Measurements from ENCODE around the gene PROX1.
"Not testable (repeated sequence)": the region's sequence is repeated elsewhere in the genome, so short reads cannot be mapped to it uniquely, and the experiment has no call there.

The PROX1 gene

GRCh38 chr1:214078950-214079349, 91.2 kb downstream of the PROX1 start:
- Mint-ChIP-seq H3K4me3 (no peak overlapping the region), H3K36me3 (ENCODE audit: low read depth) (no peaks in the 10 kb centered on the region), H3K27ac (no peak overlapping the region), H3K27me3 (ENCODE audit: low read depth, poor library complexity) (no peaks in the 10 kb centered on the region), H3K4me1 (peaks cover 75% of the 10 kb centered on the region), H3K9me3 (peaks cover 10% of the 10 kb centered on the region)
- no peak for DNase-seq
- no peak for TF ChIP-seq CTCF (IDR thresholded peaks at IDR 0.05)

GRCh38 chr1:214085325-214085724, 97.6 kb downstream of the PROX1 start:
- peaks cover 3% of the 10 kb centered on the region for H3K27me3 Mint-ChIP-seq (ENCODE audit: low read depth, poor library complexity)
- no peak overlapping the region for H3K4me3 Mint-ChIP-seq
- DNase-seq: no peak
- peaks cover 14% of the 10 kb centered on the region for H3K4me1 Mint-ChIP-seq
- peaks cover 9% of the 10 kb centered on the region for H3K9me3 Mint-ChIP-seq
- no peak for TF ChIP-seq CTCF (IDR thresholded peaks at IDR 0.05)
- H3K27ac Mint-ChIP-seq: no peak overlapping the region
- H3K36me3 Mint-ChIP-seq (ENCODE audit: low read depth): no peaks in the 10 kb centered on the region

- Mint-ChIP-seq H3K27ac (no peak overlapping the region), H3K4me1 (peaks cover 10% of the 10 kb centered on the region), H3K4me3 (no peak overlapping the region), H3K36me3 (ENCODE audit: low read depth) (no peaks in the 10 kb centered on the region), H3K27me3 (ENCODE audit: low read depth, poor library complexity) (peaks cover 3% of the 10 kb centered on the region), H3K9me3 (peaks cover 12% of the 10 kb centered on the region)
- no peak for TF ChIP-seq CTCF (IDR thresholded peaks at IDR 0.05)
- DNase-seq: no peak
These were observed 99.2 kb downstream of the PROX1 start for GRCh38 chr1:214086945-214087344.

- peaks cover 11% of the 10 kb centered on the region for H3K9me3 Mint-ChIP-seq
- H3K36me3 Mint-ChIP-seq (ENCODE audit: low read depth); H3K4me3 Mint-ChIP-seq; H3K4me1 Mint-ChIP-seq; H3K27me3 Mint-ChIP-seq (ENCODE audit: low read depth, poor library complexity); DNase-seq; H3K27ac Mint-ChIP-seq: not testable (repeated sequence)
These were observed 101.2 kb downstream of the PROX1 start for GRCh38 chr1:214089003-214089402.

Measured in nephron progenitor cell (in vitro differentiated cells).